Measurements from ENCODE around the gene STPG3. TPM values are rescaled to one million over a fixed set of nuclear protein-coding genes. Genes with fewer than 3 reads are reported as not detected.

The STPG3 gene
- polyA plus RNA-seq, 1 donor (not counting 4 experiments of a cell fraction or from before 2014, with no cell fraction given): not detected

DNA sequence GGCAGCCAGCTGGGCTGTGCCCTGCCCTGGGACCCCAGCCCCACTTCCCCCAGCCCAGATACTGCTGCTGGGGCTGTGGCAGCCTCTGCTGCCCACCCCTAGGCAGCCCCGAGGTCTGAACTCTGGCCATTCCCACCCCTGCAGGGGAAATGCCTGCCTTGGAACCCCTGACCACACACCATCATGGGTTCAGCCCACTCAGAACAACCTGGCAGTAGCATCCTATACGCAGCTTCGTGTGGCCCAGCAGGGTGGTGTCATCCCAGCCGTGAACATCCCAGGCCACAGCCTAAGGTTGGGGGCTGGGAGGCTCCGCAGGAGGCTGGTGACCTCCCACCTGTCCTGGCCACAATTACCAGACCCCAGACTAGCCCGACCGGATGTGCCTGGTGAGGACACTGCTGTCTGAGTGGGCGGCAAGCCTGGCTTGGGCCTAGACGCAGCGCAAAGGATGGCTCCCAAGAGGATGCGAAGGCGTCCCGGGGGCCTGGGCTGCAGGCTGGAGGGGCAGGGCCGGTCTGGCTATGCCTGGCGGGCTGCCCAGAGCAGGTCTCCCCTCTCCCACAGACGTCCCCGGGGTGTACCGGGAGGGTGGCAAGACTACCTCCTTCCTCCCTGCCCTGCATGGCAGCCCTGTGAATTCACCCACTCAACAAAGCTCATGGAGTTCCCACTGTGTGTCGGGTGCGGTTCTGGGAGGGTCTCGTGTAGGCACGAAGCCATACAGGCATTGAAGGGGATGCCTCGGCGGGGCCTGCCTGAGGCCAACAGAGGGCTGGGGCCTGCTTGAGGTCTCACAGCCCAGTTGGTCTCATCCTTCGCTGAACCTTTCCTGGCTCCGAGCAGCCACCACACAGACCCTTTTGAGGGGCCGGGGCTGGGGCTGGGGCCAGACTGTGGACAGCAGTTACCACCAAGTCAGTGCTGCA, 21.9 kb upstream of the STPG3 start:
- Histone ChIP-seq H3K9ac (ENCODE audit: control insufficient read depth, extremely low read depth, insufficient read depth, low read length) (no peak overlapping the region), H3K27ac (ENCODE audit: control insufficient read depth, insufficient read depth, low read length) (no peak overlapping the region), H3K4me2 (ENCODE audit: control insufficient read depth, extremely low read depth, insufficient read depth, low read depth, low read length) (no peak overlapping the region), H2AFZ (ENCODE audit: control insufficient read depth, low read length) (no peak overlapping the region), H3K79me2 (ENCODE audit: control insufficient read depth, insufficient read depth, low read length) (no peaks in the 10 kb centered on the region), H3K9me3 (ENCODE audit: control insufficient read depth, low read depth, low read length) (no peaks in the 10 kb centered on the region), H3K4me1 (ENCODE audit: control insufficient read depth, extremely low read depth, insufficient read depth, low read length) (peaks cover 29% of the 10 kb centered on the region), H3K27me3 (ENCODE audit: control insufficient read depth, extremely low read depth, insufficient read depth, low read length) (peaks cover 9% of the 10 kb centered on the region), H3K9me1 (ENCODE audit: control insufficient read depth, extremely low read depth, insufficient read depth, low read length) (no peaks in the 10 kb centered on the region), H3K36me3 (ENCODE audit: control insufficient read depth in 2 of 2, extremely low read depth in 1 of 2, insufficient read depth in 2 of 2, low read length in 2 of 2) (no peaks in the 10 kb centered on the region), H3K4me3 (ENCODE audit: control insufficient read depth in 2 of 3, extremely low read depth in 1 of 3, insufficient read depth in 2 of 3, low read depth in 1 of 3, low read length in 3 of 3) (no peak overlapping the region), H4K20me1 (ENCODE audit: control insufficient read depth, extremely low read depth, insufficient read depth, low read length) (no peaks in the 10 kb centered on the region)
- TF ChIP-seq, protein P1, sequence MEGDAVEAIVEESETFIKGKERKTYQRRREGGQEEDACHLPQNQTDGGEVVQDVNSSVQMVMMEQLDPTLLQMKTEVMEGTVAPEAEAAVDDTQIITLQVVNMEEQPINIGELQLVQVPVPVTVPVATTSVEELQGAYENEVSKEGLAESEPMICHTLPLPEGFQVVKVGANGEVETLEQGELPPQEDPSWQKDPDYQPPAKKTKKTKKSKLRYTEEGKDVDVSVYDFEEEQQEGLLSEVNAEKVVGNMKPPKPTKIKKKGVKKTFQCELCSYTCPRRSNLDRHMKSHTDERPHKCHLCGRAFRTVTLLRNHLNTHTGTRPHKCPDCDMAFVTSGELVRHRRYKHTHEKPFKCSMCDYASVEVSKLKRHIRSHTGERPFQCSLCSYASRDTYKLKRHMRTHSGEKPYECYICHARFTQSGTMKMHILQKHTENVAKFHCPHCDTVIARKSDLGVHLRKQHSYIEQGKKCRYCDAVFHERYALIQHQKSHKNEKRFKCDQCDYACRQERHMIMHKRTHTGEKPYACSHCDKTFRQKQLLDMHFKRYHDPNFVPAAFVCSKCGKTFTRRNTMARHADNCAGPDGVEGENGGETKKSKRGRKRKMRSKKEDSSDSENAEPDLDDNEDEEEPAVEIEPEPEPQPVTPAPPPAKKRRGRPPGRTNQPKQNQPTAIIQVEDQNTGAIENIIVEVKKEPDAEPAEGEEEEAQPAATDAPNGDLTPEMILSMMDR (optimal IDR thresholded peaks at IDR 0.05 in 1 of 3, IDR thresholded peaks at IDR 0.05 in 1 of 3, conservative IDR thresholded peaks at IDR 0.05 in 1 of 3; ENCODE audit: extremely low read depth in 1 of 3, insufficient read depth in 2 of 3, low read length in 3 of 3): no peak
- no peak for TF ChIP-seq EZH2 (IDR thresholded peaks at IDR 0.05; ENCODE audit: low read length)
- dilution Hi-C loops (cut with MboI; ENCODE audit: extremely low pct_ligation_motif_present, low sequenced_read_pairs): no loop called here
- no peak for DNase-seq (ENCODE audit: low read depth, low spot score)
- FAIRE-seq: no peak

DNA sequence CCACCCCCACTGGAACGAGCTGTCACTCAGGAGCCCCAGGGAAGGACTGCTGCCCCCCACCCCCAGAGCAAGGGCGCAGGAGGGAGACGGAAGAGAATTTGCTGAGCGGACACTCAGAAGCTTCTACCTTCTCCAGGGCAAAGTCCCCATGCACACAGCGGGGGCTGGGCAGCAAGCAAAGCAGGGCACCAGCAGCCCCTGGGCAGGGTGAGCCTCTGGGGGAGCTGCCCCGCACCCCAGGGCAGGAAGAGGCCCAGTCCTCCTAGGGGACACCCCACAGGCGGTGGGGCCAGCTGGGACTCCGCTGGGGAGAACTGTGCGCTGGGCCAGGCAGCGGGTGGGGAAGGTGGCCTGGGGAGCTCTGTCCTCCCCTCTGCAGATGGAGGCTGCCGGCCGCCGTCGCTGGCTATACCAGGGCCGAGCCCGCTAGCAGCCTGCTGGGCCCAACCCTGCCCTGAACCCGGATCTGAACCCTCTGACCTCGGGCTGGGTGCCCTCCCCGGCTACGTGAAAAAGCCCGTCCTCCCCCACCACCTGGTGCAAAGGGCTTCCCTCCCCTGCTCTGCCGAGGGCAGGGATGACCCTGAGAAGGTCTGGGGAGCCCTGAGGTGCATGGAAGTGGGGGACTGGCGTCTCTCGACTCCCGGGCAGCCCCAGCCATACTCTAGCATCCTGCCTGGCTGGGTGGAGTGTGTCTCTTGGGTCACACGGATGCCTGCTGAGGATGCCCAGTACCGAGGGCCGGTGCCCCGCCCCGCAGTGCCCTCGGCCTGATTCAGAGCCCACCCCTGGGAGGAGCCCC, 21.0 kb upstream of the STPG3 start:
- DNase-seq (ENCODE audit: low read depth, low spot score) (no peak), FAIRE-seq (no peak)
- H3K36me3 ChIP-seq (ENCODE audit: control insufficient read depth in 2 of 2, extremely low read depth in 1 of 2, insufficient read depth in 2 of 2, low read length in 2 of 2): no peaks in the 10 kb centered on the region
- H3K9ac ChIP-seq (ENCODE audit: control insufficient read depth, extremely low read depth, insufficient read depth, low read length): no peak overlapping the region
- no peak overlapping the region for H3K4me2 ChIP-seq (ENCODE audit: control insufficient read depth, extremely low read depth, insufficient read depth, low read depth, low read length)
- no peaks in the 10 kb centered on the region for H3K9me3 ChIP-seq (ENCODE audit: control insufficient read depth, low read depth, low read length)
- no peak for TF ChIP-seq EZH2 (IDR thresholded peaks at IDR 0.05; ENCODE audit: low read length)
- TF ChIP-seq, protein P1 (optimal IDR thresholded peaks at IDR 0.05 in 1 of 3, IDR thresholded peaks at IDR 0.05 in 1 of 3, conservative IDR thresholded peaks at IDR 0.05 in 1 of 3; ENCODE audit: extremely low read depth in 1 of 3, insufficient read depth in 2 of 3, low read length in 3 of 3): no peak
- H3K4me1 ChIP-seq (ENCODE audit: control insufficient read depth, extremely low read depth, insufficient read depth, low read length): peaks cover 23% of the 10 kb centered on the region
- no peaks in the 10 kb centered on the region for H3K79me2 ChIP-seq (ENCODE audit: control insufficient read depth, insufficient read depth, low read length)
- dilution Hi-C loops (cut with MboI; ENCODE audit: extremely low pct_ligation_motif_present, low sequenced_read_pairs): no loop called here
- H2AFZ ChIP-seq (ENCODE audit: control insufficient read depth, low read length): no peak overlapping the region
- H3K27me3 ChIP-seq (ENCODE audit: control insufficient read depth, extremely low read depth, insufficient read depth, low read length): peaks cover 15% of the 10 kb centered on the region
- no peaks in the 10 kb centered on the region for H4K20me1 ChIP-seq (ENCODE audit: control insufficient read depth, extremely low read depth, insufficient read depth, low read length)
- H3K27ac ChIP-seq (ENCODE audit: control insufficient read depth, insufficient read depth, low read length): no peak overlapping the region
- H3K4me3 ChIP-seq (ENCODE audit: control insufficient read depth in 2 of 3, extremely low read depth in 1 of 3, insufficient read depth in 2 of 3, low read depth in 1 of 3, low read length in 3 of 3): no peak overlapping the region
- H3K9me1 ChIP-seq (ENCODE audit: control insufficient read depth, extremely low read depth, insufficient read depth, low read length): no peaks in the 10 kb centered on the region
